HCT116 (cell line): ENCODE data around the gene AFF1.

Source experiments
- CBX3 ChIP-seq: IDR thresholded peaks from 2 replicates; pipeline ENCODE4 v1.6.1; 2012; ENCODE audit warnings: low read depth
- CEBPB ChIP-seq: IDR thresholded peaks from 2 replicates; pipeline ENCODE4 v1.6.1; 2012; ENCODE audit warnings: low read depth
- EZH2 ChIP-seq: fragments of 200-600 bp; sonication (generic); IDR thresholded peaks from 2 replicates; pipeline ENCODE4 v1.6.1; 2017; ENCODE audit warnings: antibody characterized with exemption, mixed run types
- EZH2phosphoT487 ChIP-seq: fragments of 200-600 bp; IDR thresholded peaks from 2 replicates; pipeline ENCODE4 v1.6.1; 2018; ENCODE audit warnings: antibody characterized with exemption, borderline replicate concordance
- MAX ChIP-seq: IDR thresholded peaks from 2 replicates; pipeline ENCODE4 v1.6.1; 2012
- POLR2A ChIP-seq: IDR thresholded peaks from 2 replicates; pipeline ENCODE4 v1.7.0; 2011; ENCODE audit warnings: borderline replicate concordance; ENCODE audit not compliant: insufficient read depth, insufficient read length; ENCODE audit errors: extremely low read depth
- POLR2AphosphoS5 ChIP-seq: IDR thresholded peaks from 2 replicates; pipeline ENCODE4 v1.6.1; 2011; ENCODE audit warnings: mild to moderate bottlenecking, low read depth, low read length, moderate library complexity
- RAD21 ChIP-seq: IDR thresholded peaks from 2 replicates; pipeline ENCODE4 v1.6.1; 2012; ENCODE audit warnings: low read depth, mild to moderate bottlenecking
- SIN3A ChIP-seq: IDR thresholded peaks from 2 replicates; pipeline ENCODE4 v1.6.1; 2012; ENCODE audit warnings: low read depth
- SP1 ChIP-seq: IDR thresholded peaks from 2 replicates; pipeline ENCODE4 v1.6.1; 2012; ENCODE audit warnings: low read depth
- ZFX ChIP-seq: fragments of 450-650 bp; IDR thresholded peaks from 2 replicates; pipeline ENCODE4 v1.6.1; 2017
- TF ChIP-seq, protein P1 (sequence below), 3 experiments: fragments of 200-600 bp in 1 of 3; sonication (generic) in 1 of 3; IDR thresholded peaks in 2 of 3; conservative IDR thresholded peaks in 1 of 3; 2 replicates each; pipeline ENCODE4 v1.5.1; 2012 to 2017; ENCODE audit warnings: low read depth in 2 of 3, low read length in 2 of 3, antibody characterized with exemption in 1 of 3, borderline replicate concordance in 1 of 3, control low read depth in 1 of 3, mild to moderate bottlenecking in 1 of 3, mixed read lengths in 1 of 3, mixed run types in 1 of 3, moderate library complexity in 1 of 3; ENCODE audit not compliant: insufficient read depth in 1 of 3

- TF ChIP-seq POLR2A, result no peak
- no peak for TF ChIP-seq CEBPB
- TF ChIP-seq, protein P1, sequence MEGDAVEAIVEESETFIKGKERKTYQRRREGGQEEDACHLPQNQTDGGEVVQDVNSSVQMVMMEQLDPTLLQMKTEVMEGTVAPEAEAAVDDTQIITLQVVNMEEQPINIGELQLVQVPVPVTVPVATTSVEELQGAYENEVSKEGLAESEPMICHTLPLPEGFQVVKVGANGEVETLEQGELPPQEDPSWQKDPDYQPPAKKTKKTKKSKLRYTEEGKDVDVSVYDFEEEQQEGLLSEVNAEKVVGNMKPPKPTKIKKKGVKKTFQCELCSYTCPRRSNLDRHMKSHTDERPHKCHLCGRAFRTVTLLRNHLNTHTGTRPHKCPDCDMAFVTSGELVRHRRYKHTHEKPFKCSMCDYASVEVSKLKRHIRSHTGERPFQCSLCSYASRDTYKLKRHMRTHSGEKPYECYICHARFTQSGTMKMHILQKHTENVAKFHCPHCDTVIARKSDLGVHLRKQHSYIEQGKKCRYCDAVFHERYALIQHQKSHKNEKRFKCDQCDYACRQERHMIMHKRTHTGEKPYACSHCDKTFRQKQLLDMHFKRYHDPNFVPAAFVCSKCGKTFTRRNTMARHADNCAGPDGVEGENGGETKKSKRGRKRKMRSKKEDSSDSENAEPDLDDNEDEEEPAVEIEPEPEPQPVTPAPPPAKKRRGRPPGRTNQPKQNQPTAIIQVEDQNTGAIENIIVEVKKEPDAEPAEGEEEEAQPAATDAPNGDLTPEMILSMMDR (IDR thresholded peaks at IDR 0.05 in 2 of 3, conservative IDR thresholded peaks at IDR 0.05 in 1 of 3; ENCODE audit: borderline replicate concordance in 1 of 3, insufficient read depth in 1 of 3, low read depth in 2 of 3, low read length in 2 of 3), result no peak
- no peak for TF ChIP-seq CBX3
- no peak for TF ChIP-seq SIN3A
- no peak for TF ChIP-seq ZFX
- no peak for TF ChIP-seq EZH2phosphoT487
- no peak for TF ChIP-seq EZH2
- no peak for TF ChIP-seq SP1
- no peak for TF ChIP-seq RAD21
- no peak for TF ChIP-seq MAX
- TF ChIP-seq POLR2AphosphoS5, result no peak
Measured at GRCh38 chr4:87118421-87118820, 183.6 kb downstream of the AFF1 start.
